Measurements from ENCODE around the gene SEC14L1. TPM values are rescaled to one million over a fixed set of nuclear protein-coding genes. Genes with fewer than 3 reads are reported as not detected.

SEC14L1 gene
- total and polyA plus RNA-seq, 2 of the 8 experiments (the other 6 are each of a cell fraction or from before 2014, with no cell fraction given), result 27.2 to 74.4 TPM

GRCh38 chr17:77209330-77209748, 68.6 kb downstream of the SEC14L1 start:
- H3K36me3 ChIP-seq (ENCODE audit: control insufficient read depth in 2 of 4, insufficient read depth in 4 of 4, low read length in 3 of 4), result peaks cover 20 to 71% (median 45%) of the 10 kb centered on the region in 4 experiments

More at GRCh38 chr17:77209330-77209748, 68.6 kb downstream of the SEC14L1 start:
- H3K14ac ChIP-seq (ENCODE audit: insufficient read length), result no peak overlapping the region
- H4K20me1 ChIP-seq (replicated peaks in 1 of 2; ENCODE audit: control insufficient read depth in 1 of 2, insufficient read depth in 2 of 2, low read length in 2 of 2), result peaks cover 0 to 6% of the 10 kb centered on the region in 2 experiments
- no peak overlapping the region for H3K56ac ChIP-seq (replicated peaks; ENCODE audit: insufficient read length, low read depth, low read length)
- no peak overlapping the region for H4K5ac ChIP-seq (ENCODE audit: insufficient read length, low read depth, low read length)
- H3K23me2 ChIP-seq (ENCODE audit: low read depth, low read length), result no peaks in the 10 kb centered on the region
- no peaks in the 10 kb centered on the region for H3K27me3 ChIP-seq (replicated peaks in 1 of 4; ENCODE audit: control insufficient read depth in 3 of 4, extremely low read depth in 1 of 4, insufficient read depth in 3 of 4, low read length in 3 of 4)
- H2BK12ac ChIP-seq (ENCODE audit: low read depth, low read length), result no peak overlapping the region
- H2BK120ac ChIP-seq (replicated peaks; ENCODE audit: low read depth, low read length), result no peak overlapping the region
- no peak overlapping the region for H4K91ac ChIP-seq (replicated peaks; ENCODE audit: insufficient read length, low read length)
- no peaks in the 10 kb centered on the region for H3K79me2 ChIP-seq (ENCODE audit: control insufficient read depth in 1 of 2, insufficient read depth in 2 of 2, low read length in 2 of 2)
- no peaks in the 10 kb centered on the region; a peak in 2 of 7 replicates for H3K4me1 ChIP-seq (replicated peaks in 1 of 4; ENCODE audit: control insufficient read depth in 3 of 4, insufficient read depth in 4 of 4, low read length in 3 of 4)
- no peak overlapping the region for H3K4ac ChIP-seq (replicated peaks; ENCODE audit: insufficient read length, low read depth, low read length)
- no peak for DNase-seq (ENCODE audit: low read depth in 1 of 2, low spot score in 2 of 2)
- no peak overlapping the region for H3K23ac ChIP-seq (ENCODE audit: insufficient read length)
- H3K9me3 ChIP-seq (ENCODE audit: insufficient read depth in 2 of 2, low read depth in 1 of 2, low read length in 1 of 2), result no peaks in the 10 kb centered on the region
- ChIA-PET POLR2A (ENCODE audit: partially characterized antibody) (no interaction called here), CTCF (ENCODE audit: partially characterized antibody) (interaction anchor here (1.0 to 2.1 kb wide), 6 partner anchors 14 to 123 kb away, joined by 3 to 7 read pairs (median 4); no protein-coding TSS in a partner anchor)
- H2BK20ac ChIP-seq (ENCODE audit: low read length), result no peak overlapping the region
- no peak overlapping the region for H2AFZ ChIP-seq (ENCODE audit: low read length)
- no peak overlapping the region for H3K4me2 ChIP-seq (ENCODE audit: insufficient read depth in 1 of 2, low read depth in 2 of 2, low read length in 2 of 2)
- H2BK5ac ChIP-seq (ENCODE audit: low read depth, low read length), result no peak overlapping the region
- no peak overlapping the region for H2BK15ac ChIP-seq (ENCODE audit: low read length)
- no peak overlapping the region; the same call in 1 of the 2 replicates for H4K8ac ChIP-seq (ENCODE audit: extremely low read depth, insufficient read depth, low read length)
- TF ChIP-seq BCL11A (IDR thresholded peaks at IDR 0.05; ENCODE audit: low read depth in 2 of 2, low read length in 2 of 2) (no peak), CEBPB (IDR thresholded peaks at IDR 0.05; ENCODE audit: low read depth, low read length) (no peak), GABPA (IDR thresholded peaks at IDR 0.05; ENCODE audit: borderline replicate concordance, insufficient read depth, low read length) (no peak), CHD2 (IDR thresholded peaks at IDR 0.05; ENCODE audit: low read length) (no peak), YY1 (IDR thresholded peaks at IDR 0.05; ENCODE audit: low read depth, low read length) (no peak), RBBP5 (IDR thresholded peaks at IDR 0.05; ENCODE audit: borderline replicate concordance, low read depth, low read length) (no peak)
- H3K9ac ChIP-seq (replicated peaks in 1 of 4; ENCODE audit: extremely low read depth in 1 of 4, low read depth in 3 of 4, low read length in 3 of 4), result no peak overlapping the region; a peak in 1 of 7 replicates
- no peak overlapping the region for H2AK5ac ChIP-seq (ENCODE audit: low read depth, low read length)
- no peak overlapping the region for H3K27ac ChIP-seq (ENCODE audit: low read depth, low read length)
- H3K79me1 ChIP-seq (ENCODE audit: low read depth, low read length), result no peaks in the 10 kb centered on the region
- H3K18ac ChIP-seq (ENCODE audit: extremely low read depth, low read length), result no peak overlapping the region
- WGBS, 2 experiments (ENCODE audit: extremely low coverage in 1 of 2, insufficient coverage in 1 of 2, insufficient read length in 1 of 2, insufficient replicate concordance in 2 of 2, low coverage in 1 of 2, low lambda C conversion rate in 2 of 2, missing lambda C conversion rate in 1 of 2), result 89% methylated on average over 13 of the region's 13 CpGs; no CpG with 5 or more reads in 1 of the 2 experiments
- FAIRE-seq, result no peak
- no peak overlapping the region for H3K4me3 ChIP-seq (ENCODE audit: extremely low read depth in 1 of 4, insufficient read depth in 2 of 4, low read depth in 3 of 4, low read length in 4 of 4)
